Stimulated activated CD4-positive, alpha-beta T cell treated with anti-CD3 and anti-CD28 coated beads, Interleukin-4, amount 100 ng/mL, for 4 hours (primary cell): ENCODE data around the gene PTGIS.

Experiments used
- DNase-seq, 2 experiments: peaks; one replicate each; pipeline ENCODE4 v3.0.0-alpha.2; 2020

Gene PTGIS

DNA sequence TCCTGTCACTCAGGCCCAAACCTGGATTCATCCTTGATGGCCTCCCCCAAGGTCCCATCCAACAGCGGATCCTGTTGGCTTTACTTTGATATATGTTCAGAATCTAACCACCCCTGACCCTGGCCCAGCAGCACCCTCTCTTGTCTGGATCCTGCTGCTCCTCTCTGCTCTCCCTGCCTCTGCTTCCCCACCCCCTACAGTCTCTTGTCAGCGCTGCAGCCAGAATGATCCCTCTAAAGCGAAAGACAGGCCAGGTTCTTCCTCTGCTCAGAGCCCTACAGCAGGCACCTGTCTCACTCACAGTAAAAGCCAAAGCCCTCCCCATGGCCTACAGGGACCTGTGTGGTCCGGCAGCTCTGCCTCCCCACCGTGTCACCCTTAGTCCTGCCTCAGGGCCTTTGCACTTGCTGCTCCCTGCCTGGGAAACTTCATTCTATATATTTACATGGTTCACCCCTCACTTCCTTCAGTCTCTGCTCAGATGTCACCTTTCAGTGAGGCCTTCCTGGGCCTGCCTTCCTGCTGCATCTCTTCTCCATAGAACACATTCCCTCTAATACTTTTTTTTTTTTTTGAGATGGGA, 48.1 kb downstream of the PTGIS start:
- DNase-seq, result no peak

DNA sequence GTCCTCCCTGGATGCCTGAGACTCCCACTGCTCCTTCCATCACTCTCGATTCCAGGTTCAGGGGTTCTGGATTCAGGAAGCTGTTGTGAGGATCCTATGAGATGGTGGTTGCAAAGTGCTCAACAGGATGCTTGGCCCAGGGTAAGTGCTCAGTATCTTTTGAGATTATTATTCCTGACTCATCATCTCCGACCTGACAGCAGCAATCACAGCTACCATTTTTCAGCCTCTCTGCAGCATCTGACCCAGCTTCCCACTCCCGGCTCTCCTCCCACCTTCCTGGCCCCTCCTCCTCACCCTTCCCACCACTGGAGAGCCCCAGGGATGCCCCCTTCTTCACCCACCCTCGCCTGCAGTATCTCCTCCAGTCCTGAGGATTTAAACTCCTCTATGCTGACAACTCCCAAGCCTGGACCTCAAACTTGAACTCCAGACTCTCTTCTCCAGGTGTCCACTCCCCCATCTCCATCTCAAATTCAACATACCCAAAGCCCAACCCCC, 48.7 kb downstream of the PTGIS start:
- no peak for DNase-seq

DNA sequence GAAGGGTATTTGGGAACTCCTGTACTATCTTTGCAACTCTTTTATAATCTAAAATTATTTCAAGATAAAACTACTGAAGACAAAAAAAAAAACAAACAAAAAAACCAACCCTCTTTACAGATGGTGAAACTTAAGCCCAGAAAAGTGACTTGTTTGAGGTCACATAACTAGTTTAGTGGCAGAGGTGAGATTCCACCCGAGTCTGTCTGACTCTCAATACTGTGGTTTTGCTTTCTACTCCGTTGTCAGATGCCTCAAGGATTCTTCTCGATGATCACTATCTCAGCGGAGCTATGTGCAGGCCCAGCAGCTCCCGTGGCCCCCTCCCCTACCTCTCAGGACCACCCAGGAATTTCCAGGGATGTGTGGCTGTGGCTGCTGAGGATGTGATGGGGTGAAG, 49.4 kb downstream of the PTGIS start:
- DNase-seq, result no peak

DNA sequence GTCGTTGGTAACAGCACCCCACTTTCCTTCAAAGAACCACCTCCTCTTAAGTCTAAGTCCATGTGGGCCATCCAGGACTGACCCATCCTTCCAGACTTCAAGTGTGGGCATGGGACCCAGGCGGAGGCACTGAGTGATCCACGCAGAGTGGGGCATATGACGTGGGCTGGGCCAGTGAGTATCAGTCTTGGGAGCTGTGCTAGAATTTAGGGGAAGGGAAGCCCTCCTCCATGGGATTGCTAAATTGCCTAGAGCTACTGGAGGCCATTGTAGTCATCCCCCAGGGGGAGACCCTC, 50.2 kb downstream of the PTGIS start:
- no peak for DNase-seq

DNA sequence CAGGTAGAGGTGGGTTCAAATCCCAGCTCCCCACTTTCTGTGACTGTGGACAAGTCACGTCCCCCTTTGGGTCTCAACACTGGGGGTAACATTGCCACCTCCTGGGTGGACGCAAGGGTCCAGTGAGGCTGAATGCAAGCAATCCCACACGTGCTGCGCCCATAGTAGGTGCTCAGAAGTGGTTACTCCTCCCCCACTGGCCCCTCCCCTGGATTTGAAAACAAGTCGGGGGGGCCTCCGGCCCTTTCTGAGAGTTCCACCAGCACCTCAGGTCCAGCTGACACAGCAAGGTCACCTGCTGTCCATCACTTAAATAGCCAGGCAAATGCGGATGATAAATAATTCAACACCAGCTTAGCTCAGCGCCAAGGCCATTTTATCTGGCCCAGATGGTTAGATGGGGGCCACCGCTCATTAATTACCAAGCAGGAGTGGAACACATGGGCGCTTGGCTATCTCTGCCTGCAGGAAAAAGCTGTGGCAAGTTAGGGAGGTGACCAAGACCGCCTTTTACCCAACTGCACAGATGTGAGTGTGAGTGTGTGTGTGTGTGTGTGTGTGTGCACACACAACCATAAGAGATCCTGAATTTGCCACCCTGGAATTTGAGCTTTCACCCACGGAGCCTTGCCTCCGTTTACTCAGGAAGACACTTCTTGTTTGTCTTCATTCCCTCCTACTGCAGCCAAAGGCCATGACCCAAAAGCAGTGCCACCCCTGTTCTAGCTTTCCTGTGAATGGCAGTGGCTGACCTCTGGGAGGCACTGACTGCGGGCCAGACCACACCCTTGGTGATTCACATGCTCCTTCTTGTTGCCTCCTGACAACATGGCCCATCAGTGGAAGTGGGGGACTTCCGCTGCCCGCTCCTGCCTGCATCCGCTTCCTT, 50.8 kb downstream of the PTGIS start:
- no peak for DNase-seq

DNA sequence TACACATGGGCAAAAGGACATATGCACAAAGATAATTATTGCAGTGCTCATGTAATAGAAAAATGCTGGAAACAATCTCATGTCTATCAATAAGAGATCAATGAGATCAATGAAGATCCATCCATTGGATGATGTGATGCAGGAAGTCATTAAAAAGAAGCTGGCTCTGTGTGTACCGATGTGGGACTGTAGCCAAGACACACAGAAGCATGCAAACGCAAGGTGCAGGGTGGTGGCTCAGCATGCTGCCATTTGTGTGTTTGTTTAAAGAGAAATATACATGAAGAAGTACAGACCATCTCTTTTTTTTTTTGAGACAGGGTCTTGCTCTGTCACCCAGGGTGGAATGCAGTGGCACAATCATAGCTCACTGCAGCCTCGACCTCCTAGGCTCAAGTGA, 52.4 kb downstream of the PTGIS start:
- no peak for DNase-seq

DNA sequence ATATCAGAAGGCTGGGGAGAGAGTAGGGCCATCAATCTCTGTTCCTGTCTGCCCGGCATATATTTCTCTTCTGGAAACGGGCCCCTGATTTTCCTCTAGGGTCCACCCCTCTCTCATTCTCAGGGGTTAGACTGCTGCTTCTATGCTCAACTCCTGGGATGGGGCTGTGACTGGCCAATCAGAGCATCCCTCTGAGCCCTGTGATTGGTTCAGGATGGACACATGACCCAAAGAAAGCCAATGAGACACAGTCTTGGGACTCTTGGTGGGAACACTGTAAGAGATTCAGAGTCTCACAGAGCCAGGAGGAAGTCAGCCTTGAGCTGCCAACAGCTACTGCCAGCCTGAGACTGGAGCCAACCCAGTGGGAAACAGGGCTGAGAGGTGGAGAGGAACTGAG, 54.4 kb downstream of the PTGIS start:
- no peak for DNase-seq

DNA sequence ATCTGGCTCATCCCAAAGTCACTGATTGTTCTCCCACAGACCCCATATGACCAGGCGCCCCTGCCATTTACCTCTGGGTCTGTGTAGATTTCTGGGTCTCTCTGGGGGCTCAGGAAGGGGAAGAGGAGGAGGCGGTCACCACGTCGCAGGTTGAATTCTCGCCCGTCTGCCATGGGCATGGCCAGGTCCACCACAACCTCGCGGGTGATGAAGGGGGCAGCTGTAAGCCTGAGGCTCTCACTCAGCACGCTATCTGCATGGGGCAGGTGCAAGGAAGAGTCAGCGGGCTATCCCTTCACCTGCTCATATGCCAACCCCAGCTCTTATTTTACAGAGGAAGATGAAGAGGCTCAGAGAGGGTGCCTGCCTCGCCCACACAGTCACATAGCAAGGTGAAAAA, 54.9 kb downstream of the PTGIS start:
- DNase-seq, result no peak

DNA sequence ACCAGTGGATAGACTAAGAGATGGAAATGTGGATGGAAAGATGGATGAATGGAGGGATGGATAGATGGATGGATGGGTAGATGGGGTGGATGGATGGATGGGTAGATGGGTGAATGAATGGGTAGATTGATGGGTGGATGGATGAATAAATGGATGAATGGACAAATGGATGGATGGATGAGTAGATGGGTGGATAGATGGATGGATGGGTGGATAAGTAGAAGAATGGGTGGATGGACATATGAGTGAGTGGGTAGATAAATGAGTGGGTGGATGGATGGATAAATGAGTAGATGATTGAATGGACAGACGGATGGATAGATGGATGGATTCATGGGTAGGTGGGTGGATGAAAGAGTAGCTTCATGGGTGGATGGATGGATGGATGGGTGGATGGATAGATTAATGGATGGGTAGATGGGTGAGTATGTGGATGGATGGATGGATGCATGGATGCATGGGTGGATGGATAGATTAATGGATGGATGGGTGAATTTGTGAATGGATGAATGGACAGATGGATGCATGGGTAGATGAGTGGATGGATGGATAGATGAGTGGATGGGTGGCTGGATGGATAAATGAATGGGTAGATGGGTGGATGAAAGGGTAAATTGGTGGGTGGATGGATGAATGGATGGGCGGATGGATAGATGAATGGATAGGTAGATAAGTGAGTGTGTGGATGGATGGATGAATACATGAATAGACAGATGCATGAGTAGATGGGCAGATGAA, 56.0 kb downstream of the PTGIS start:
- no peak for DNase-seq

DNA sequence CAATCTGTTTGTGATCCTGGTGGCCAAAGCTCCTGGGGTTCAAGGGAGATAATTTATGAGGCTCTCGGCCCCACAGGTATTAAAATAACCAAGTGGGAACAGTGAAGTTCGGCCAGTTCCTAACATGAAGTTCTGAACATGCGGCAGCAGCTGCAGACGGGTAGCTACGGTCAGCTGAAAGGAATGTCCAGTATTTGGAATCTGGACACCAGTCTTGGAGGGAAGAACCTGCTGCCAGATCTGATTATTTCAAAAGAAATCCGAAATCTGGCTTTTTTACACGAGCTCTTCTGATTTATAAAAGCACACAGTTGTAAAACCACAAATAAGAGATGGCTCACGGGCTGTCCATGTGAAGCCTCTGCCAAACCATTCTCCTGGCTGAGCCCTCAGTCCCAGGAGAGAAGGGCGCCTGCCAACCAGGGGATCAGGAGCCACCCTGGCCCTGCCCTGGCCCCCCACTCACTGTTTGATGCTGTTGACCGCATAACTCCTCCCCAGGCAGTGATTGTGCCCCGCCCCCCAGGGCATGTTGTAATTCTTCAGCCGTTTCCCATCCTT, 57.3 kb downstream of the PTGIS start:
- DNase-seq, result no peak

DNA sequence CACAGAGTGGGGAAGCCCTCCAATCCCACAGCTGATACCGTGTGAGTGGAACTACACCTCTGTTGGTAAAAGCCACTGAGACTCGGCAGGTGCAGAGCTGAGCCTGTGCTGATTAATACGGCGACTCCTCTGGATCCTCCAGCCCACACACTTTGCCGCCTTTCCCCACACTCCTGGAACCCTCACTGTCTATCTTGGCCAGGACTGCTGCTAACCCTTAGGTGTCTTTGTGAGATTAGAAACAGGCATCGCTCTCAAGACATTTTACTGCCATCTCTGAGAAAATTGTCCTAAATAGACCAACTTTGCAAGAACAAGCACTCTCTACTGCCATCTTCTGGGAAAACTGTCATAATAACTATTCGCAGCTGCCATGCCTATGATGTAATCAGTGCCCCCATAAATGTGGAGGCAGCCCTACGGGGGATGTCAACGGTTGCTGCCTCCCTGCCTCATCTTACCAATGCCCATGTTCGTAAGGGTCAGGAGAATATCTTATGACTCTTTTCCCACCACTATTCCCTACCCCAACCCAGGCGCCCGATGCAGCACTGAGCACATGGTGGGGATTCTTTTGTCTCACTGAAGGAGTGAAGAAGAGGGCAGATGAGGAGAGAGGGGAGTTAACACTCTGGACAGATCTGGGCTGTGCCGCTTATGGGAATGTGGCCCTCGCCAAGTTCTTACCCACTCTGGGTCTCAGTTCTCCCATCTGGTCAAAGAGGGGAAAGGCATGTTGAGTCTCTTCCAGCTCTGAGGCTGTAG, 59.3 kb downstream of the PTGIS start:
- no peak for DNase-seq

DNA sequence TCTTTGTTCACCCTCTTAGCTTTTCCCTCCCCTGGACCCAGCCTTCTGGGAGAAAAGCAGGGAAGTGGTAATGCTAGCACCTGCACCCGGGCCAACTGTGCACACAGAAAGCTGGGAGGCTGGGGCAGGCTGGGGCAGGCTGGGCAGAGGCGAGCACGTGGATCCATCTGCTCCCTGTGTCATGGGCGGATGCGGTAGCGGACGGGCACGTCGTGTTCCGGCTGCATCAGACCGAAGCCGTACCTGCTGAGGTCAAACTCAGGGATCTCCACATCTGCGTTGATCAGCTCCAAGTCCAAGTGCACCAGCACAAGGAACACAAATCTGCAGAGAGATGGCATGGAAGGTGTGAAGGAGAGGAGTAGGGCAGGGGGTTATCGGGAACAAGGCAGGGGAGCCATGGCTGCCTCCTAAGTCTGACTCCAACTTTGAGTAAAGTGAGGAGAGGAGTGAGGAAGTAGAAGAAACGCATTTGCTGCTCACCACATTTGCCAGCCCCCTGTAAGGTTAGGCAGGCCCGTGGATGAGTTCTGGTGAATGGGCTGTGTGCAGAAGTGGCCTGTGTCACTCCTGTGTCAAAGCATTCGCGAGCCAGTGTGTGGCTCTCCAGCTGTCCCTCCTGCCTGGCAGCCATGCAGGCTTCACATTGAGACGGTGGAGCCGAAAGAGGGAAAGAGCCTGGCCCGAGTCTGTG, 60.0 kb downstream of the PTGIS start:
- no peak for DNase-seq

DNA sequence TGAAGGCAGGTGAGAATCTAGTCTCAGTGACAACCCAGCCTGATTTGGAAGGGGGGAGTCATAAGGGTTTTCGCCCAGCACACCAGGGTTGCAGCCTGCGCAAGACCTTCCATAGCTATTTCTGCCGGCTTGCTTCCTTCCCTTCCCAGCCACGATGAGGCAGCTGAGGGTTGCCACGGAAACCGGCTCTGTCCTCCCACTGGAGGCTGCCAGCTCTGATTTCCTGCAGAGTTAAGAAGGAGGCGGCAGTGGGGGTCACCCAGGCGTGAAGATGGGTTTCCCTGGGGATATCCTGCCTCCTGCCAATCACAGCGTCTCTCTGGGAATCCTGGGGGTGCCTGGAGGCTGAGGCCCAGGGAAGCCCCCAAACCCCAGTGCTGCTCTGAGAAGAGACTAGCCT, 62.4 kb downstream of the PTGIS start:
- DNase-seq, result no peak

DNA sequence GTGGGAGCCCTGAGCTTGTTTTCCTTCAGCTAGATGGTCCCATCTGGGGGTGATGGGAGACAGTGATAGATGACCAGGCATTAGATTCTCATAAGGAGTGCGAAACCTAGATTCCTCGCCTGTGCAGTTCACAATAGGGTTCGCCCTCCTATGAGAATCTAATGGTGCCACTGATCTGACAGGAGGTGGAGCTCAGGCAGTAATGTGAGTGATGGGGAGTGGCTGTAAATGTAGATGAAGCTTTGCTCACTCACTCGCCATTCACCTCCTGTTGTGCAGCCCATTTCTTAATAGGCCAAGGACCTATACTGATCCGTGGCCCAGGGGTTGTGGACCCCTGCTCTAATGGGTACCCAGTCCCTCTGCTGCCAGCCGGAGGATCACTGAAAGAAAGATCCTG, 64.8 kb downstream of the PTGIS start:
- no peak for DNase-seq

DNA sequence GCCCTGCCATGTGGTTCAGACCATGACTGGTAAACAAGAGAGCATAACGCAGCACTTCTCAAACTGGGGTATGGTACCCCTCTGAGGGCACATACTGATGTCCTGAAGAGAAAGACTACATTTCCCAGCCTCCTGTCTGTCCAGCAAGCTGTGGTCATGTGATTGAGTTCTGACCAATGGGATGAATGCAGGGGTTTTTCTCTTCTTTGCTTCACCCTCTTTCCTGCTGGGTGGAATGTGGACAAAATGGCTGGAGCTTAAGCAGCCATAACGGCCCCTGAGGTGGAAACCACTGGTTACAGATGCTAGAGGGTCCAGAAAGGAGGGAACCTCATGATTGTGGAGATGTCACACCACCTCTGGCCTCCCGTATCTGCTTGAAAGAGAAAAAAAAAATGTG, 66.0 kb downstream of the PTGIS start:
- DNase-seq, result no peak

DNA sequence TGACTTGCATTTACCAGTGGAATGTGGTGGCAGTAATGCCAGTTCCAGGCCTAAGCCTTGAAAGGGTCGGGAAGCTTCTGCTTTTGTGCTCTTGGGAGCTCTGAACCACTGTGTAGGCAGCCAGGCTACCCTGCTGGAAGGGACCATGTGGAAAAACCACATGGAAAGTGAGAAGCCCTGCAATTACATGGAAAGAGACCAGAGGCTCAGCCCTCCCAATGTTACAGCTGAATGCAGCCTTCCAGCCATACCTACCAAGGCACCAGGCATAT, 70.6 kb downstream of the PTGIS start:
- no peak for DNase-seq

DNA sequence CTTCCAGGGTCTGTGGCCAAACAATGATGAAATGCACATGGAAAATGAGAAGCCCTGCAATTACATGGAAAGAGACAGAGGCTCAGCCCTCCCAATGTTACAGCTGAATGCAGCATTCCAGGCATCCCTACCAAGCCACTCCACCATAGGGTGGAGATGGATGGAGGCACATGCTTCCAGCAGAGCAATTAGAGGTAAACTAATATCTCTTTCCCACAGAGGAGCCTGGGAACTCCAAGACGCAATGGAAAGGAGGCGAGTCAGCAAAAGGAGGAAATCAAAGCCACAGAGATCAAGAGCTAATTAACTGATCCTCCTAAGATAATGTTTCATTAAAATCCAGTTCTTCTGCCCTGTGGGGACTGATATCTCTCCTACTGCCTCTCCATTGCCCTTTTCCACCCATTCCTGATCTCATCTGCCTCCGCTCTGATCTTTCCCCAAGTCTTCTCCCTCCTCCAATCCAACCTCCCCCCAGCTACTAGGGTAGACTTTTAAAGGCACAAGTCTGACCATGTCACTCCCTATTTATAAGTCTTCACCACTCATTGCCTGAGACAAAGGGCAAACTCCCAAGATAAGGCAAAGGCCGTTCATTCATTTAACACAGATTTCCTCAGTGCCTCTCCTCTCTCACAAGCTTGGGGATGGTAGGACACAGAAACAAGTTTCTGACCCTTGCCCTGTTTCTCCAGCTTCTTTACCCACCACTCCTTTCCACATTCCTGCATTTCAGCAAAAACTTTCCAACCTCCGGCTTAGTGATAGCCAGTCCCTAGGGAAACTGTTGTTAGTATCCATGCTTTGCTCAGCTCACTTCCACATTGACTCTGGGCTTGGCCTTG, 71.2 kb downstream of the PTGIS start:
- no peak for DNase-seq

DNA sequence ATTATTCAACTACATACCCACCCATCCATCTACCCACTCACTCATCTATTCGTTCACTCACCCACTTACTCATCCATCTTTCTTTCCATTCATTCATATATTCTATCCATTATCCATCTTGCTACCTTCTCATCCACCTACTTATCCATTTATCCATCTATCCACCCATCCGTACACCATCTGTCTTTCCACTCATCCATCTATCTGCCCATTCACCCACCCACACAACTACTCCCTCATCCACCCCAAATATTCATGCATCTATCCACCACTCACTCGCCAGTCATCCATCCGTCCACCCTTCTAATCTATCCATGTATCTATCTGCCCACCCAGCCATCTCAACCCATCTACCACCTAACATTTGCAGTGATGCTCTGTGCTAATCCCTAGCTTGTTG, 71.9 kb downstream of the PTGIS start:
- DNase-seq, result no peak

DNA sequence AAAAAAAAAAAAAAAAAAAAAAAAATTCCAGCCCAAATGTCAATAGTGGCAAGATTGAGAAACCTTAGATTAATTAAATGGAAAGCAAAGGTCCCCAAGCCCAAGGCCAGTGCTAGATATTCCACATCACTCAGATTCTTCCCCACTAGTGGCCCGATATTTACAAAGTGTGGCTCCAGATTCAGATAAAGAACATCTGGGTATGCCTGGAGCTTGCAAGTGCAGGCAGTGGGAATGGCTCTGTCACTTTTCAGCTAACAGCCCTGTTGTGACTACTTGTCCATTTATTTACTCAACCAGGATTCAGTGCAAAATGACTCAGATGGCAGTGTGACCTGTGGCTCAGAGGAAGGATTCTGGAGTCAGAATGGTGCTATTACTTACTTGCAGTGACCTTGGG, 77.2 kb downstream of the PTGIS start:
- no peak for DNase-seq

DNA sequence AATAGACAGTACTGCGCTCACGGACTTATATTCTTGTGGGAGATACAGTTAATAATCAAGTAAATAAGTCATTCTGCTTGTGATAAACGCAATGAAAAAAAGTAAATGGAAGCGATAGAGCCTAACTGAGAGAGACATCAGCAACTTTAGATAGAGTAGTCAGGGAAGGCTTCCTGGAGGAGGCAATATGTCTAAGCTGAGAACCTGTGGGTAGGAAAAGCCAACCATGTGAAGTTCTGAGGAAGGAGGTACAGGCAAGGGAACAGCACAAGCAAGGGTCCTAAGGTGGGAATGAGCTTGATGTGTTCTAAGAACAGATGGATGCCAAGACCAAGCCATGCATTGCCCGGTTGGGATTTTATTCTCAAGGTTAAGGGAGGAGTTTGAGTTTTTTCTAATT, 78.2 kb downstream of the PTGIS start:
- DNase-seq, result no peak

DNA sequence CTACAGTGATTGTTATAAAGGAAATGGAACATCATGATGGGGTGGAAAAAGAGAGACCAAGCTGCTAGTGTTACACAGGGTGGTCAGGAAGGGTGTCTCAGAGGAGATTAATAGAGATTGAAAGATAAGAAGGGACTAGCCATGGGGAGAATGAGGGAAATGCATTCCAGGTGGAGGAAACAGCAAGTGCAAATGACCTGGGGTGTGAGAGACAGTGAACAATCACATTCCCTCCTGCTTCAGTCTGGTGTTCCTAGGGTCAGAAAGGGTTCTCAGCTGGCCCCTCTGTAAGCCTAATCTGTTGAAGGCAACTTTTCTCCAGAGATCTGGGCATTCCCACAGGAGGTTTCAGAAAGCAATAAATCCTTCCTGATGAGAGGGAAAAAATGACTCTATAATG, 81.9 kb downstream of the PTGIS start:
- no peak for DNase-seq

DNA sequence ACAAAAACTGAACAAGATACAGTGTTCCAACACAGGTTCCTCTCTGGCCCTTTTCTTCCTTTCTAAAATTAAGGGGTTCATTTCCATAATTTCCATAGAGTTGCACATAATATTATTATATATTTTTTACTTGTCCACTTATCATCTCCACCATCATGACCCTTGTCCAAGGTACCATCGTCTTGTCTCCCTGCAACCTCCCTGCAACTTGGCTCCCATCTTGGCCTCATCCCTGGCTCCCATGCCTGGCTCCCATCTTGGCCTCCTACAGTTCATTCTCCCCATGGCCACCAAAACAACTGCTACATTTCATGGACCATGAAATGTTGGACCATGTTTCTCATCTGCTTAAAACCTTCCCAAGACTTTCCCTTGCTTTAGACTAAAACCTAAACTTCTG, 82.4 kb downstream of the PTGIS start:
- DNase-seq, result no peak
